OCI-LY1 (cell line): ENCODE measurements around the gene BNC1.

Source experiments
- EZH2 ChIP-seq: fragments of 200-600 bp; sonication (generic), shearing (Covaris generic); IDR thresholded peaks from 2 replicates; pipeline ENCODE4 v1.8.0; 2017; ENCODE audit warnings: borderline replicate concordance, mixed run types, mild to moderate bottlenecking, antibody characterized with exemption, low read length, moderate library complexity, mixed read lengths
- TF ChIP-seq, protein P1 (sequence below): fragments of 200-600 bp; sonication (generic), shearing (Covaris generic); IDR thresholded peaks from 2 replicates; pipeline ENCODE4 v1.5.1; 2017; ENCODE audit warnings: mild to moderate bottlenecking, antibody characterized with exemption, low read length, moderate library complexity, mixed read lengths

- TF ChIP-seq, protein P1, sequence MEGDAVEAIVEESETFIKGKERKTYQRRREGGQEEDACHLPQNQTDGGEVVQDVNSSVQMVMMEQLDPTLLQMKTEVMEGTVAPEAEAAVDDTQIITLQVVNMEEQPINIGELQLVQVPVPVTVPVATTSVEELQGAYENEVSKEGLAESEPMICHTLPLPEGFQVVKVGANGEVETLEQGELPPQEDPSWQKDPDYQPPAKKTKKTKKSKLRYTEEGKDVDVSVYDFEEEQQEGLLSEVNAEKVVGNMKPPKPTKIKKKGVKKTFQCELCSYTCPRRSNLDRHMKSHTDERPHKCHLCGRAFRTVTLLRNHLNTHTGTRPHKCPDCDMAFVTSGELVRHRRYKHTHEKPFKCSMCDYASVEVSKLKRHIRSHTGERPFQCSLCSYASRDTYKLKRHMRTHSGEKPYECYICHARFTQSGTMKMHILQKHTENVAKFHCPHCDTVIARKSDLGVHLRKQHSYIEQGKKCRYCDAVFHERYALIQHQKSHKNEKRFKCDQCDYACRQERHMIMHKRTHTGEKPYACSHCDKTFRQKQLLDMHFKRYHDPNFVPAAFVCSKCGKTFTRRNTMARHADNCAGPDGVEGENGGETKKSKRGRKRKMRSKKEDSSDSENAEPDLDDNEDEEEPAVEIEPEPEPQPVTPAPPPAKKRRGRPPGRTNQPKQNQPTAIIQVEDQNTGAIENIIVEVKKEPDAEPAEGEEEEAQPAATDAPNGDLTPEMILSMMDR: no peak
- no peak for TF ChIP-seq EZH2
These were observed 40.8 kb downstream of the BNC1 start for GRCh38 chr15:83243634-83244033.
